ENCODE results near the gene MYF6. TPM values are rescaled to one million over a fixed set of nuclear protein-coding genes. Genes with fewer than 3 reads are reported as not detected.

MYF6 gene
- total and polyA plus RNA-seq, 2 donors from 2014 or later = not detected

DNA sequence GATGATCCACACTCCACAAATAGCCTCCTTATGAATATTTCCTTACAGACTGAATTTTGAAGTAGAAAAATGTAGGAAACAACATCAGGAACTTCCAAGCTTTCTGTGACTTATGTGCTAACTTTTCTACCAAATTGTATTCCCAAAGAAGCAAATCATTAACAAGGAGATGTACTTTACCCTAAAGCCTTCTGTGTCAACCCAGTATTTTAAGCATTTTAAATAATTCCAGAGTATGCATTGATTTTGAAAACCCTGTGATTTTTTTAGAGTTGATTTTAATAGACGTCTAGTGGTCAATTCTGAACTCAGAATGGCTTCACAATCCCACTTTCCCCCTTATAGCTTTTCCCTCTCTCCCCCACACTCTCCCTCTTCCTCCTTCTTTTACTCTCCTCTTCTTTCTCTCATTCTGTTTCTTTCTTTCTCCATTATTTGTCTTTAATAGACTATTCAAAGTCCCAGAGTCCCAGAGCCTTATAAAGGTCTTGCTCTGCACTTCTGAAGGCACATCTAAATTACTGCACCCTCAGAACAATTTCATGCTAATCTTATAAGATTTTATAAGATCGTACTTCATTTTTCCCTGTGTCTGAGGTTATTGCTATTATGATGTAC lies 10.1 kb upstream of the MYF6 start:
- DNase-seq = no peak
- TF ChIP-seq, protein P1, sequence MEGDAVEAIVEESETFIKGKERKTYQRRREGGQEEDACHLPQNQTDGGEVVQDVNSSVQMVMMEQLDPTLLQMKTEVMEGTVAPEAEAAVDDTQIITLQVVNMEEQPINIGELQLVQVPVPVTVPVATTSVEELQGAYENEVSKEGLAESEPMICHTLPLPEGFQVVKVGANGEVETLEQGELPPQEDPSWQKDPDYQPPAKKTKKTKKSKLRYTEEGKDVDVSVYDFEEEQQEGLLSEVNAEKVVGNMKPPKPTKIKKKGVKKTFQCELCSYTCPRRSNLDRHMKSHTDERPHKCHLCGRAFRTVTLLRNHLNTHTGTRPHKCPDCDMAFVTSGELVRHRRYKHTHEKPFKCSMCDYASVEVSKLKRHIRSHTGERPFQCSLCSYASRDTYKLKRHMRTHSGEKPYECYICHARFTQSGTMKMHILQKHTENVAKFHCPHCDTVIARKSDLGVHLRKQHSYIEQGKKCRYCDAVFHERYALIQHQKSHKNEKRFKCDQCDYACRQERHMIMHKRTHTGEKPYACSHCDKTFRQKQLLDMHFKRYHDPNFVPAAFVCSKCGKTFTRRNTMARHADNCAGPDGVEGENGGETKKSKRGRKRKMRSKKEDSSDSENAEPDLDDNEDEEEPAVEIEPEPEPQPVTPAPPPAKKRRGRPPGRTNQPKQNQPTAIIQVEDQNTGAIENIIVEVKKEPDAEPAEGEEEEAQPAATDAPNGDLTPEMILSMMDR (IDR thresholded peaks at IDR 0.05; ENCODE audit: borderline replicate concordance, extremely low read depth, insufficient read depth) = no peak
- Histone ChIP-seq H3K27ac (ENCODE audit: low read depth in 2 of 2, low read length in 2 of 2) (peak overlapping the region; percentile 40 to 61), H3K36me3 (ENCODE audit: control insufficient read depth in 2 of 3, insufficient read depth in 3 of 3, low read length in 3 of 3) (no peaks in the 10 kb centered on the region), H3K9me3 (ENCODE audit: control insufficient read depth in 2 of 3, insufficient read depth in 1 of 3, low read length in 3 of 3) (no peaks in the 10 kb centered on the region), H3K27me3 (ENCODE audit: control insufficient read depth, insufficient read depth, low read length) (no peaks in the 10 kb centered on the region), H3K4me3 (ENCODE audit: low read length in 3 of 3) (peak overlapping the region in 1 of 3 donors; percentile 19), H3K9ac (ENCODE audit: low read length in 3 of 3) (no peak overlapping the region), H3K4me1 (ENCODE audit: control insufficient read depth in 2 of 3, insufficient read depth in 2 of 3, low read depth in 1 of 3, low read length in 3 of 3) (no peaks in the 10 kb centered on the region)
- intact Hi-C loops (cut with DNase I) = no loop called here
- no peak for FAIRE-seq

DNA sequence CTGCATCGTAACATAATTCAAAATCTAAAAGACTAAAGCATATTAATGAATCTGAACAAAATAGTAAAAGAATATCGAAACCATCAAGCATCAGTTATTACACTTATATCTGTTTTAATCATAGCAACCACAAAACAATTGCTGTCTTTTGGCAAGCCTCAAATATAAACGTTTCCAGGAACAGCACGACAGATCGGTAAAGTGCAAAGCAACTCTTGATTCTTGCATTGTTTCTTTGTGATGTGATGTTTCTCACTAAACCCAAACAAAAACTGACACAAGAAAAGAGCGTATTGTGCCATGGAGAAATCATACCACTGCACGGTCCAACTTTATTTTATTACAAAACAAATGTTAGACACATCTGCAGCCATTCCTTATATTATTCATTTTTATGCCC lies 9.2 kb upstream of the MYF6 start:
- no peak for DNase-seq
- H3K36me3 ChIP-seq (ENCODE audit: control insufficient read depth in 2 of 3, insufficient read depth in 3 of 3, low read length in 3 of 3) = no peaks in the 10 kb centered on the region
- intact Hi-C loops (cut with DNase I) = no loop called here
- H3K27me3 ChIP-seq (ENCODE audit: control insufficient read depth, insufficient read depth, low read length) = no peaks in the 10 kb centered on the region
- TF ChIP-seq, protein P1 (IDR thresholded peaks at IDR 0.05; ENCODE audit: borderline replicate concordance, extremely low read depth, insufficient read depth) = no peak
- H3K4me3 ChIP-seq (ENCODE audit: low read length in 3 of 3) = no peak overlapping the region
- H3K4me1 ChIP-seq (ENCODE audit: control insufficient read depth in 2 of 3, insufficient read depth in 2 of 3, low read depth in 1 of 3, low read length in 3 of 3) = no peaks in the 10 kb centered on the region
- no peaks in the 10 kb centered on the region for H3K9me3 ChIP-seq (ENCODE audit: control insufficient read depth in 2 of 3, insufficient read depth in 1 of 3, low read length in 3 of 3)
- H3K27ac ChIP-seq (ENCODE audit: low read depth in 2 of 2, low read length in 2 of 2) = no peak overlapping the region
- H3K9ac ChIP-seq (ENCODE audit: low read length in 3 of 3) = no peak overlapping the region
- no peak for FAIRE-seq

DNA sequence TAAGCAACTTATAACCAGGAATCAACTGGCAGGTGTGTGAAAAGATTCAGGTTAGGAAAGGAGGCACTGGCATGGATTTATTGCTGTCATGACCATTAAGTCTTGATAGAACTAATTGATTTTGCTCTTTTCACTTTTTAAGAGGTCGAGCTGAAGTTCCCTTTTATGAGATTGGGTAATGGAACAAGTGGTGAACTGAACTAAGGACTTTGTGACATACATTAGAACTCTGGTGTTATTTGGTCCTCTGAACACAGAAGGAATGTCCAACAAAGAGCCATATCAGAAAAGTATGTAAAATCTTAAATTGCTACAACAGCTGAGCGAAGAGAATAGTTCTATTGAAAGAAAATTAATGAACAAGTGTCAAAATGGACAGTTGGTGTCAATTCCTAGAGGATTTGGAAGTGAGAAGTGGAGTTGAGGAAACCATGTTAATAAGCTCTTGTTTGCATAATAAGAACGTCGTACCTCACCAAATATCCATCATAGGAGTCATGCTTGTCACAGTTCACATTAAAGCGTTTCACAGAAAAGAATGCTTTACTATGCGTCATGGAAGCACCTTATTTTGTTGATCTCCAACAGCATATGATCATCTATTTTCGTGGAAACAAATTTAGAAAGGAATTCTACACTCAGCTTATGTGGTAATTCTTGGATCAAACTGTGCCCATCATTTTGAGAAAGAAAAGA lies 8.4 kb upstream of the MYF6 start:
- no peaks in the 10 kb centered on the region for H3K27me3 ChIP-seq (ENCODE audit: control insufficient read depth, insufficient read depth, low read length)
- H3K4me3 ChIP-seq (ENCODE audit: low read length in 3 of 3) = no peak overlapping the region
- no peak for DNase-seq
- H3K9me3 ChIP-seq (ENCODE audit: control insufficient read depth in 2 of 3, insufficient read depth in 1 of 3, low read length in 3 of 3) = no peaks in the 10 kb centered on the region
- no peak for FAIRE-seq
- TF ChIP-seq, protein P1 (IDR thresholded peaks at IDR 0.05; ENCODE audit: borderline replicate concordance, extremely low read depth, insufficient read depth) = no peak
- no peaks in the 10 kb centered on the region for H3K36me3 ChIP-seq (ENCODE audit: control insufficient read depth in 2 of 3, insufficient read depth in 3 of 3, low read length in 3 of 3)
- no peaks in the 10 kb centered on the region for H3K4me1 ChIP-seq (ENCODE audit: control insufficient read depth in 2 of 3, insufficient read depth in 2 of 3, low read depth in 1 of 3, low read length in 3 of 3)
- intact Hi-C loops (cut with DNase I) = no loop called here
- H3K9ac ChIP-seq (ENCODE audit: low read length in 3 of 3) = no peak overlapping the region
- H3K27ac ChIP-seq (ENCODE audit: low read depth in 2 of 2, low read length in 2 of 2) = no peak overlapping the region
